Gastroesophageal sphincter (tissue), 4 donors: ENCODE measurements around the gene TEDDM1. TPM values are rescaled to one million over a fixed set of nuclear protein-coding genes. Genes with fewer than 3 reads are reported as not detected.

Experiments used
- ATAC-seq: fragments of 150-250 bp; one replicate; pipeline ENCODE4 v1.9.1; 2016; ENCODE audit warnings: mild to moderate bottlenecking, moderate library complexity
- H3K27ac ChIP-seq, 4 donors: fragments of 200-600 bp; sonication (generic) in 3 of 4; 1 replicate in 3 of 4; 2 replicates in 1 of 4; pipeline ENCODE4 v1.5.1; 2016 to 2019
- H3K27me3 ChIP-seq: fragments of 200-600 bp; sonication (generic); one replicate; pipeline ENCODE4 v1.5.1; 2019
- H3K36me3 ChIP-seq, 2 donors: fragments of 200-600 bp; sonication (generic); one replicate each; pipeline ENCODE4 v1.5.1; 2019; ENCODE audit warnings: control low read depth in 1 of 2
- H3K4me1 ChIP-seq, 3 donors: fragments of 200-600 bp; sonication (generic); 1 replicate in 2 of 3; 2 replicates in 1 of 3; pipeline ENCODE4 v1.5.1; 2016 to 2019; ENCODE audit warnings: control low read depth in 2 of 3
- H3K4me3 ChIP-seq, 2 donors: fragments of 200-600 bp; sonication (generic); one replicate each; pipeline ENCODE4 v1.5.1; 2019; ENCODE audit warnings: mild to moderate bottlenecking in 1 of 2, moderate library complexity in 1 of 2
- H3K9me3 ChIP-seq, 3 donors: fragments of 200-600 bp; sonication (generic); one replicate each; pipeline ENCODE4 v1.5.1; 2017 to 2019; ENCODE audit warnings: control low read depth in 2 of 3
- CTCF ChIP-seq, 4 experiments: fragments of 200-600 bp in 2 of 4; fragments of 450-650 bp in 2 of 4; sonication (generic) in 1 of 4; IDR thresholded peaks; one replicate each; pipeline ENCODE4 v1.5.1; 2017 to 2019; ENCODE audit warnings: antibody characterized with exemption in 4 of 4, mild to moderate bottlenecking in 2 of 4, moderate library complexity in 2 of 4
- EP300 ChIP-seq: sonication (generic); formaldehyde crosslinking; IDR thresholded peaks from one replicate; pipeline ENCODE4 v1.6.1; 2017; ENCODE audit warnings: antibody characterized with exemption, mild to moderate bottlenecking
- POLR2A ChIP-seq, 2 donors: fragments of 450-650 bp; IDR thresholded peaks; one replicate each; pipeline ENCODE4 v1.6.1; 2017; ENCODE audit warnings: antibody characterized with exemption in 2 of 2, mild to moderate bottlenecking in 2 of 2, moderate library complexity in 1 of 2
- POLR2AphosphoS5 ChIP-seq: sonication (generic); formaldehyde crosslinking; IDR thresholded peaks from one replicate; pipeline ENCODE4 v1.6.1; 2017; ENCODE audit warnings: antibody characterized with exemption
- WGBS, 2 donors: methylation state at CpG; one replicate each; pipeline ENCODE4 v1.1.5; 2018; ENCODE audit warnings: low coverage in 1 of 2; 5-methylcytosine and 5-hydroxymethylcytosine counted together
- total RNA-seq, 4 donors: library from RNA; depleted of rRNA; stranded (reverse); fragments of >200 nt; gene quantifications; one replicate each; pipeline ENCODE4 v1.1.0, GENCODE V29; 2016

The TEDDM1 gene
- total RNA-seq, 4 donors from 2014 or later, result not detected

DNA sequence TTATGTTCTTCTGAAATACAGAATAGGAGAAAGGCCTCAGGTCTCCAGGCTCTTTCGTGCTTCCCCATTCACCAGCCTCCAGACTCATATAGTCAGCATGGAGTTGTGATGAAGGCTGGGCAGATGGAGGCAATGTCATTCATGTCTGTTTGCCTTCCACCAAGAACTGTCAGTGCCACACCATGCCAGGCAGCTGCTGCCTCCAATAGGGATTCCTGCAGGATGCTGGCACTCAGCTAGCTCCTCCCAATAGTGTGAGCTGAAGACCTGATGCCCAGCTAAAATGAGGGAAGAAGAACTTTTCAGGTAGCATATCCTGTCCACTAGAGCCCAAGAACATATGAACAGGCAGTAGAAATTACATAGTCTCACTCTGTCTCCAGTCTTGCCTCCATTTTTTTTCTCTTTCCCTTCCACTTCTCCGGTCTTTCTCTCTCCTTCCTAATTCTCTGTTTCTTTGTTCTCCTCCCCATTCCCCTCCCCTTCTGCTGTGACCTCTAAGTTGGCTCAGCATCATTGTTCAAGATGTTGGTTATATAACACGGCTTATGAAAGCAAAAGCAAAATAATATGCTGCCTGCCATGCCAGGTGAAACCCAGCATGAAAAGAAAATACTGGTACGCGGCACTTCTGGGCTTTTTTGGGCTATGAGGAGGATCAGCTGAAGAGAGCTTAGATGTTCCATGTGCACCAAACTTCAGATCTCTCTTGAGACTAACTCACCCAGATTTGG, 26.2 kb downstream of the TEDDM1 start:
- H3K9me3 ChIP-seq, result no peaks in the 10 kb centered on the region
- no peak for ATAC-seq
- WGBS, 2 donors, result 63 to 66% methylated on average over 3 to 4 of the region's 5 CpGs
- no peak for TF ChIP-seq CTCF (IDR thresholded peaks at IDR 0.05)
- TF ChIP-seq EP300, result no peak
- no peak for TF ChIP-seq POLR2AphosphoS5
- no peak for TF ChIP-seq POLR2A (IDR thresholded peaks at IDR 0.05)
- H3K36me3 ChIP-seq, result no peaks in the 10 kb centered on the region
- H3K27me3 ChIP-seq, result no peaks in the 10 kb centered on the region
- H3K27ac ChIP-seq, result no peak overlapping the region
- H3K4me1 ChIP-seq, result peaks cover 0 to 18% (median 6%) of the 10 kb centered on the region in 3 donors
- H3K4me3 ChIP-seq, result no peak overlapping the region

DNA sequence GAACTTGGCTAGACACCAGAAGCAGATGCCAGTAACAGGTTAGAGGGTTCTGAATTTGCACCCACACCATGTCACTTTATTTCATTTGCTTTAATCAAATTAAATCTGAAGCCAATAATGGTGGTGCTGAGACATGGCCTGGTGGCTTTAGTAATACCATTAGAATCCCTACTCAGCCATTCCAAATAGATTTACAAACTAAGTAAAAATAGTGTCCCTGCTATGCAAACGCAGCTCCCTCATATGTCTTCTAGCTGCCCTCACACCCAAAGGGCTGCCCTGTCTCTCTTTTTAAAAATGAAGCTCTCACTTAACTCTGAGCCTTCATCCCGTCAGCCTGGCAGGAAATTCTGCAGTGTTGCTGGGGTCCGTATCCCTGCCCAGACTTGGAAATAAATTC, 29.9 kb downstream of the TEDDM1 start:
- no peaks in the 10 kb centered on the region for H3K9me3 ChIP-seq
- H3K27me3 ChIP-seq, result no peaks in the 10 kb centered on the region
- TF ChIP-seq EP300, result no peak
- no peak for TF ChIP-seq POLR2AphosphoS5
- TF ChIP-seq POLR2A (IDR thresholded peaks at IDR 0.05), result no peak
- no peak for TF ChIP-seq CTCF (IDR thresholded peaks at IDR 0.05)
- H3K4me1 ChIP-seq, result peaks cover 0 to 28% (median 5%) of the 10 kb centered on the region in 3 donors
- no peak overlapping the region for H3K4me3 ChIP-seq
- no peaks in the 10 kb centered on the region for H3K36me3 ChIP-seq
- H3K27ac ChIP-seq, result no peak overlapping the region
- WGBS, 2 donors, result 72 to 85% methylated on average over 2 to 3 of the region's 3 CpGs
- ATAC-seq, result no peak

DNA sequence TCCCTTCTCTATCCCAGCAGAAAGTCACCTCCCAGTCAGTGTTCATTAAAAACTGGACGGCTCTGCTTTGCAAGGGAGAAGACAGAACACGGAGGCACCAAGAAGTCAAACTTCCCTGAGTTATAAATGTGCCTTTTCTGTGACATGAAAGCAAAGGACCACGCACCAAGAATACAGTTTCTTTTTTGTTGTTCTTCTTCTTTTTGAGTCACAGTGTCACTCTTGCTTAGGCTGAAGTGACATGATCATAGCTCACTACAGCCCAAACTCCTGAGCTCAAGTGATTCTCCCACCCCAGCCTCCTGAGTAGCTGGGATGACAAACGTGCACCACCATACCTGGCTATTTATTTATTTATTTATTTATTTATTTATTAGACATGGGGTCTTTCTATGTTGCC, 31.6 kb downstream of the TEDDM1 start:
- no peak for ATAC-seq
- H3K27me3 ChIP-seq, result no peaks in the 10 kb centered on the region
- no peak overlapping the region for H3K27ac ChIP-seq
- no peaks in the 10 kb centered on the region for H3K36me3 ChIP-seq
- peaks cover 0 to 20% (median 5%) of the 10 kb centered on the region in 3 donors for H3K4me1 ChIP-seq
- 64 to 70% methylated on average over 4 of the region's 4 CpGs for WGBS, 2 donors
- no peaks in the 10 kb centered on the region for H3K9me3 ChIP-seq
- H3K4me3 ChIP-seq, result no peak overlapping the region
- TF ChIP-seq CTCF (IDR thresholded peaks at IDR 0.05), result no peak
- no peak for TF ChIP-seq EP300
- TF ChIP-seq POLR2A (IDR thresholded peaks at IDR 0.05), result no peak

GRCh38 chr1:182368358-182368757, 32.1 kb downstream of the TEDDM1 start:
- TF ChIP-seq CTCF (IDR thresholded peaks at IDR 0.05), result no peak
- TF ChIP-seq POLR2AphosphoS5, result no peak
- no peak for TF ChIP-seq POLR2A (IDR thresholded peaks at IDR 0.05)
- no peak for TF ChIP-seq EP300
- H3K27me3 ChIP-seq, result no peaks in the 10 kb centered on the region
- no peaks in the 10 kb centered on the region for H3K36me3 ChIP-seq
- WGBS, 2 donors, result 42 to 70% methylated on average over 4 of the region's 4 CpGs
- peaks cover 0 to 20% (median 5%) of the 10 kb centered on the region in 3 donors for H3K4me1 ChIP-seq
- no peak for ATAC-seq
- H3K27ac ChIP-seq, result no peak overlapping the region
- no peaks in the 10 kb centered on the region for H3K9me3 ChIP-seq
- no peak overlapping the region for H3K4me3 ChIP-seq

- Histone ChIP-seq H3K9me3 (no peaks in the 10 kb centered on the region), H3K36me3 (no peaks in the 10 kb centered on the region), H3K4me3 (no peak overlapping the region), H3K4me1 (peaks cover 0 to 20% (median 5%) of the 10 kb centered on the region in 3 donors), H3K27ac (no peak overlapping the region), H3K27me3 (no peaks in the 10 kb centered on the region)
- WGBS, 2 donors, result 42 to 57% methylated on average over 2 of the region's 2 CpGs
- no peak for ATAC-seq
- TF ChIP-seq EP300 (no peak), POLR2A (IDR thresholded peaks at IDR 0.05) (no peak), CTCF (IDR thresholded peaks at IDR 0.05) (no peak), POLR2AphosphoS5 (no peak)
These were observed 32.5 kb downstream of the TEDDM1 start for GRCh38 chr1:182367926-182368325.
